GM12865 (cell line): ENCODE measurements around the gene SFI1.

Experiments
- DNase-seq: peaks from one replicate; pipeline ENCODE4 v3.0.0; 2010; ENCODE audit warnings: low read depth
- H3K4me3 ChIP-seq: 2 replicates; pipeline ENCODE4 v1.5.1; 2011; ENCODE audit warnings: mild to moderate bottlenecking, low read depth, low read length, control low read depth
- TF ChIP-seq, protein P1 (sequence below): IDR thresholded peaks from 2 replicates; pipeline ENCODE4 v1.5.1; 2011; ENCODE audit warnings: low read length, control low read depth, low read depth, inconsistent platforms; ENCODE audit not compliant: insufficient read depth; ENCODE audit errors: missing control alignments

SFI1 gene

DNA sequence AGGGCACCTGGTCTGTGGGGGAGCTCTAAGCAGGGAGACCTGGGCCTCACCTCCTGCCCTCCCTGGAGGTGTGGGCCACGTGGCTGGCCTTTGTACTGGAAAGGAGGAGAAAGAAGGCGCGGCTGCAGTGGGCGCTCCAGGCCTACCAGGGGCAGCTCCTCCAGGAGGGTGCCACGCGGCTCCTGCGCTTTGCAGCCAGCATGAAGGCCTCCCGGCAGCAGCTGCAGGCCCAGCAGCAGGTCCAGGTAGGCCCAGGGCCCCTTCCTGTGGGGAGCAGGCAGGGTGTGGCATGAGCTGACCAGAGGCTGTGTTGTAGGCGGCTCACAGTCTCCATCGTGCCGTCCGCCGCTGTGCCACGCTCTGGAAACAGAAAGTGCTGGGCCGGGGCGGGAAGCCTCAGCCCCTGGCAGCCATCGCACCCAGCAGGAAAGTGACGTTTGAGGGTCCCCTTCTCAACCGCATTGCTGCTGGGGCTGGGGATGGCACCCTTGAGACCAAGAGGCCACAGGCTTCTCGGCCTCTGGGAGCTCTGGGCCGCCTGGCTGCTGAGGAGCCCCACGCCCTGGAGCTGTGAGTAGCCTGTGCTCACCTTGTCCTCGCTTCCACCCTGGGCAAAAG is 117.1 kb downstream of the SFI1 start:
- H3K4me3 ChIP-seq = no peak overlapping the region
- DNase-seq = no peak
- TF ChIP-seq, protein P1, sequence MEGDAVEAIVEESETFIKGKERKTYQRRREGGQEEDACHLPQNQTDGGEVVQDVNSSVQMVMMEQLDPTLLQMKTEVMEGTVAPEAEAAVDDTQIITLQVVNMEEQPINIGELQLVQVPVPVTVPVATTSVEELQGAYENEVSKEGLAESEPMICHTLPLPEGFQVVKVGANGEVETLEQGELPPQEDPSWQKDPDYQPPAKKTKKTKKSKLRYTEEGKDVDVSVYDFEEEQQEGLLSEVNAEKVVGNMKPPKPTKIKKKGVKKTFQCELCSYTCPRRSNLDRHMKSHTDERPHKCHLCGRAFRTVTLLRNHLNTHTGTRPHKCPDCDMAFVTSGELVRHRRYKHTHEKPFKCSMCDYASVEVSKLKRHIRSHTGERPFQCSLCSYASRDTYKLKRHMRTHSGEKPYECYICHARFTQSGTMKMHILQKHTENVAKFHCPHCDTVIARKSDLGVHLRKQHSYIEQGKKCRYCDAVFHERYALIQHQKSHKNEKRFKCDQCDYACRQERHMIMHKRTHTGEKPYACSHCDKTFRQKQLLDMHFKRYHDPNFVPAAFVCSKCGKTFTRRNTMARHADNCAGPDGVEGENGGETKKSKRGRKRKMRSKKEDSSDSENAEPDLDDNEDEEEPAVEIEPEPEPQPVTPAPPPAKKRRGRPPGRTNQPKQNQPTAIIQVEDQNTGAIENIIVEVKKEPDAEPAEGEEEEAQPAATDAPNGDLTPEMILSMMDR = no peak

DNA sequence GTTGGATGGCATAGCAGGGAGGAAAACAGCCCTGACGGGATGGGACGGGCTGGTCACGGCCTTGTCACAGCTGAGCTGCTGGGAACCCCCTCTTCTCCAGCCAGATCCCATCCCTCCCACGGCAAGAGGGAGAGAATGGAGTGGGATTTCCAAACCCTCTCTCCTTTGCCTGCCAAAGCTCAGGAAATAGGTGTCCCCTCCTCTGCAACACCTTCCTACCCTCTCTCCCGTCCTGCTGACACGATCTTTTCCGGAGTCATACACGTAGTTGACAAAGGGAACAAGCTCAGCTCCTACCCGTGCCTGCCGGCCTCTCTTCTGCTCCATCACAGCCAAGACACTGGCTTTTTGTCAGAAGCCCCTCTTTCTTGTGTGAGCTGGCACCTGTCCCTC is 117.6 kb downstream of the SFI1 start:
- no peak for DNase-seq
- TF ChIP-seq, protein P1 = no peak

DNA sequence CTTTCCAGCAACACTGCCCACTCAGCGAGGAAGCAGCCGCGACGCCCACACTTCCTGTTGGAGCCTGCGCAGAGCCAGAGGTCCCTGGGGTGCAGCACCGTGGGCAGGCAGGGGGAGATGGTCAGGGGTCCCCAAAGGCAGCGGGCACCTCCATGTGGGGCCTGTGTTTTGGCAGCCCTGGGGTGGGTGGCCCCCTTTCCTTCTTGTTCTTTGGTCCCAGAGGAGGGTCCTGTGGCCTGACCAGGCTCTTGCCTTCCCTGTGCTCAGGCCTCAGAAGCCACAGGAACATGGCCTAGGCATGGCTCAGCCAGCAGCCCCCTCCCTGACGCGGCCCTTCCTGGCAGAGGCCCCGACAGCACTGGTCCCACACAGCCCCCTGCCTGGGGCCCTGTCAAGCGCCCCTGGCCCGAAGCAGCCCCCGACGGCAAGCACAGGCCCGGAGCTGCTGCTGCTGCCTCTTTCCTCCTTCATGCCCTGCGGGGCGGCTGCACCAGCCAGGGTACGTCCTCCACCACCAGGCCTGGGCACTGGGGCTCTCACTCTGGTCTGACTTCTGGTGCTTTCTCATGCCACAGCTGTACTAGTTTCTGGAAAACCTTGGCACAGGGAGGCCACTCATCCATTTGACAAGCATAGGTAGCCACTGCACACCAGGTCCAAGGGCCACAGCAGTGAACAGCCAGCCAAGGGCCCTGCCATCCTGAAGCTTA is 118.6 kb downstream of the SFI1 start:
- H3K4me3 ChIP-seq = no peak overlapping the region
- DNase-seq = no peak
- TF ChIP-seq, protein P1 = no peak

More for the DNA sequence above, 117.6 kb downstream of the SFI1 start:
- no peak overlapping the region for H3K4me3 ChIP-seq

DNA sequence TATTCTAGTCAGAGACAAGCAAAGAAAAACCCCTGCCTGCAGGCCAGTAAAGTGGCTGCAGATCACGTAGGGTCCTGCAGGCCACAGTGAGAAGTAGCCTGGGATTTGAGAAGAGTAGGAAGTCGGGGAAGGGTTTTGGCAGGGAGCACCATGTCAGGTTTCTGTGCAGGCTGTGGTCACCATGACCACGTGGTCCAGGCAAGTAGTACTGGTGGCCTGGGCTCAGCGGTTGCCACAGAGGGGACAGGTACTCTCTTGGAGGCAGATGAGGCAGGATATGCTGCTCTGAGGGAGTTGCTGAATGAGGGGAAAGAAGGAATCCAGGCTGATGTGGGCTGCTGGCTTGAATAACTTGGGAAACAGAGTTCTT is 119.1 kb downstream of the SFI1 start:
- DNase-seq = no peak
- TF ChIP-seq, protein P1 = no peak
- no peak overlapping the region for H3K4me3 ChIP-seq

DNA sequence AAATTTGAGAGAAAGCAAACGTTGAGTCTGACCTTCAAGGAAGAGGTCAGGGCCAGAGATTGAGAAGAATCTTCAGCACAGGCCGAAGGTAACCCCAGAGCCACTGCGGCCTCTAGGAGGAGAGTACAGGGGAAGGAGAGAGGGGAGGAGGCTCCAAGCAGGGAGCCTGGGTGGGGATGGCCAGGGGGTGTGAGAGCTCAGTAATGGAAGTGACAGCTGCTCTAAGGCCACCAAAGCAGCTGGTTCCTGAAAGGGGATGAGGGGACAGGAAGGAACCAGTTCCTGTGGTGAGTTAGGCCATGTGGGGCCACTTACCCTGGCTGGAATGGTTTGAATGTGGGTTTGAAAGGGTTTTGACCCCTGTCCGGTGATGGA is 119.6 kb downstream of the SFI1 start:
- H3K4me3 ChIP-seq = no peak overlapping the region
- DNase-seq = peak; percentile 42
- TF ChIP-seq, protein P1 = no peak

DNA sequence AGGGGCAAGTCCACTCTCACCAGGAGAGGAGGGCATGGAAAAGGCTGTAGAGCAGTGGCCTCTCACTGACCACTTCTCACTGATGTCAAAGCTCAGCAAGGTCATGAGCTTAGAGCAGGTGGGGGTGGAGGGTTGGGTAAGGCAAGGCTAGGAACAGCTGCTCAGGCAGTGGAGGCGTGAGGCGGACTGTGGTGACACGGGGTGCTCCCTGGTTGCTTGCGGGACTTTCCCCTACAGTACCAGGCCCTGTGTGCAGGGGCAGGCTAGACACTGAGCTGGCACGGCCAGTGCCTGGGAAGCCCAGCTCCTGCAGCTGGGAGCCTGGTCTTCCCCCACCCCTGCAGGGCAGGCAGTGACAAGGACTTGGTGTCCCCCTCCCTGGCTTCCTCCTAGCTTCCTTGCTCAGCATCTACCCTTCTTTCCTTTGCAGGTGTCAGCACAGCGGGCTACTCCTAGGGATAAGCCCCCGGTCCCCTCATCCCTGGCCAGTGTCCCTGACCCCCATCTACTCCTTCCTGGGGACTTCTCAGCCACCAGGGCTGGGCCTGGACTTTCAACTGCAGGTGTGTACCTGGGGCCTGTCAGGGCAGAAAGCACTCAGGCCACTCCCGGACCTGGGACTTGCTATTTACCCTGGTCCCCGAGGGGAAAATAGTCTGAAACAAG is 120.1 kb downstream of the SFI1 start:
- peak; percentile 70 for DNase-seq
- TF ChIP-seq, protein P1 = no peak
- no peak overlapping the region for H3K4me3 ChIP-seq
